GM21381 (cell line): ENCODE measurements around the gene GMEB2.
"Not testable (repeated sequence)": the region's sequence is repeated elsewhere in the genome, so short reads cannot be mapped to it uniquely, and the experiment has no call there.

Experiments
- ATAC-seq: cut with Tn5 transposase; IDR thresholded peaks from one replicate; pipeline ENCODE4 v1.9.1; 2021; ENCODE audit warnings: mild to moderate bottlenecking, moderate library complexity; ENCODE audit not compliant: unreplicated experiment

GMEB2 gene

DNA sequence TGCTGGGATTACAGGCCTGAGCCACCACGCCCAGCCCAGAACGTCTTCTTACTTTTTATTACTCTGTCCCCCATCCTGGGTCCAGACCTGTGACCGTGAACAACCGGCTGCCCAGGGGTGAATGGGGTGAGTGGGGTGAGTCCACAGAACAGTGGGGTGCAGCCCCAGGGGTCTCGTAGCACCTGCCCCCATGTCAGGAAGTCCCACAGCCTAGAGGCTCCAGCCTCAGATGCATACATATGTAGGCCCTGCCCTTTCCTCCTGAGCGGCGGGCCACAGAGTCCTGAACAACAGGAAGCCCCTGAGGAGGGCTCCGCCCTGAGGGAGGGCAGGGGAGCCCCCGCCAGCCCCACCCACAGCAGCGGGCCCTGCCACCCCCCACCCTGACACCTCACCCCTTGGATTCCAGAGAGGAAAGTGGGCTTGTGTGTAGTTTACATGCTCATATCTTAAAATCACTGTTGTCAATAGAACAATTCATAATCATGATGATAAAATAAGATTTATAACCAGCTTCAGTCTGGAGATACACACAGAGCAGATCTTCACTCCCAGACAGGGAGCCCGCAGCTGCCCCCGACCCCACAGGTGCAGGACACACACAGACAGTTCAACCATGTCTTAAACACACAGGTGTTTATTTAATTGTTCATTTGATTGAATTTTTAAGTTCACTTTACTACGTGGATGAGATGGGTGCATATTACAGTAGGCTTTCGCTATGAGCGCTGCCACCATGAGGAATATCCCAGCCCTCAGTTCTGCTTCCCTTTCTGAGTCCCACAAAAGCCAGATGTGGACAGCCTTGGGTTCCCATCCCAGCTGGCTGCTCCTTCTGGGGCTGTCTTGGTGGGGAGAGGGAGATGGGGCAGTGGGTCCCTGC lies 12.4 kb upstream of the GMEB2 start:
- no peak for ATAC-seq

DNA sequence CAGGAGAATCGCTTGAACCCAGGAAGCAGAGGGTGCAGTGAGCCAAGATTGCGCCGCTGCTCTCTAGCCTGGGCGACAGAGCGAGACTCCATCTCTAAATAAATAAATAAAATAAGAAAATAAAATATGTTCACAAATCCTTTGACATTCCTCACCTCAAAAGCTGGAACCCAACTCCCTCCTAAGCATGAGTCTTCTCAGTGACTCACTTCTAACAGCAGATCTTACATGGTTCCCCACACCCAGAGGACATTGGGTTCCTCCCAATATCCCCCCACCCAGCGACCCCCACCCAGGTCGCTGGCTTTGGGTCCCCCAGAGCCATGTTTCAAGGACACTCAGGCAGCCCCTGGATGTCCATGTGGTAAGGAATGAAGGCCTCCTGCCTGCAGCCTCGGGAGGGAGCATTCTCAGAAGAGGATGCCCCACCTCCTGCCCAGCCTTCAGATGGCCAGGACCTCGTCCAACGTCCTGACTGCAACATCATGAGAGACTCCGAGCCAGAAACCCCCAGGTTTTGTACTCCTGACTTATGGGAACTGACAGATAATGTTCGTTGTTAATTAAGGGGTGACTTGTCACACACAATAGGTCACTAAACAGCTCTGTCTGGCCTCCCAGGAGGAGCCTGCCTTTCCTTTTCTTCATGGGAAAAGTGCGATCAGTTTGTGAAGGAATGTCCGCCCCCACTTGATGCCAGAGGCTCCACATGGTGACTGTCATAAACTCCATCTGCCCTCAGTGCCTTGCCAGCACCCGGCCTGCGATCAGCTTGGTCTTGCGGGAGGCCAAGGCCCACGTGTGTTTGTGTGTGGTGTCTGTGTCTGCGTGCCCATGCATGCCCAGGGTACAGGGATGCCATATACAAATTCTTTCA lies 10.1 kb upstream of the GMEB2 start:
- no peak for ATAC-seq

GRCh38 chr20:63635431-63636141 lies 8.7 kb upstream of the GMEB2 start:
- peak; percentile 53 for ATAC-seq

DNA sequence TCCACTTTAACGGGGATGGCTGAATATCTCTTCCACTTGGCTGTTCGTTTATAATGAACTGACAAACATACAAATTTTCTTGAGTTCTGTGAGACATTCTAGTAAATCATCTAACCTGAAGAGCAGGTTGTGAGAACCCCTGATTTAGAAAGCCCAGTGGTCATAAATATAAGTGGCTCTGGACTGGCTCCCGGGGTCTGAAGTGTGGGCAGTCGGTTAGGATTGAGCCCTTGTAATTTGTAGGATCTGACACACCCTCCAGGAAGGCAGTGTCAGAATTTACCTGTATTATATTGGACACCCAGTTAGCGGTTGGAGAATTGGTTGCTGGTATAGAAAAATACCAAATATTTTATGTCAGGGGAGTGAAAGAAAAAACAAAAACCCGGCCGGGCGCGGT lies 6.8 kb upstream of the GMEB2 start:
- ATAC-seq, result no peak

DNA sequence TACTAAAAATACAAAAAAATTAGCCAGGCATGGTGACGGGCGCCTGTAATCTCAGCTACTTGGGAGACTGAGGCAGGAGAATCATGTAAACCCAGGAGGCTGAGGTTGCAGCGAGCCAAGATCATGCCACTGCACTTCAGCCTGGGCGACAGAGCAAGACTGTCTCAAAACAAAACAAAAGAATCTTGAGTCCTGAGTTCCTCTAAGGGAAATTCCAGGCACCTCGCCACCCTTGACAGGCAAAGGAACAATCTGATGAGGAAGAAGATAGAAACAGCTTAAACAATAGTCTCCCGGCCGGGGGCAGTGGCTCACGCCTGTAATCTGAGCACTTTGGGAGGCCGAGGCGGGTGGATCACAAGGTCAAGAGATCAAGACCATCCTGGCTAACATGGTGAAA lies 4.5 kb upstream of the GMEB2 start:
- ATAC-seq, result not testable (repeated sequence)

DNA sequence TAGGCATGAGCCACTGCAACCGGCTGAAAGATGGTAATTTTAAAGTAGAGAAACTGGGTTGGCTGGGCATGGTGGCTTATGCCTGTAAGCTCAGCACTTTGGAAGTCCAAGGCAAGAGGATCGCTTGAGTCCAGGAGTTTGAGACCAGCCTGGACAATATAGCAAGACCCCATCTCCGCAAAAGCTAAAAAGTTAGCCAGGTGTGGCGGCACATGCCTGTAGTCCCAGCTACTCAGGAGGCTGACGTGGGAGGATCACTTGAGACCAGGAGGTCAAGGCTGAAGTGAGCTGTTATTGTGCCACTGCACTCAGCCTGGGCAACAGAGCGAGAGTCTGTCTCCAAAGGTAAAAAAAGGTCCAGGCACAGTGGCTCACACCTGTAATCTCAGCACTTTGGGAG lies 4.1 kb upstream of the GMEB2 start:
- ATAC-seq, result not testable (repeated sequence)

- no peak for ATAC-seq
Measured at GRCh38 chr20:63628246-63628975, 1.5 kb upstream of the GMEB2 start.

DNA sequence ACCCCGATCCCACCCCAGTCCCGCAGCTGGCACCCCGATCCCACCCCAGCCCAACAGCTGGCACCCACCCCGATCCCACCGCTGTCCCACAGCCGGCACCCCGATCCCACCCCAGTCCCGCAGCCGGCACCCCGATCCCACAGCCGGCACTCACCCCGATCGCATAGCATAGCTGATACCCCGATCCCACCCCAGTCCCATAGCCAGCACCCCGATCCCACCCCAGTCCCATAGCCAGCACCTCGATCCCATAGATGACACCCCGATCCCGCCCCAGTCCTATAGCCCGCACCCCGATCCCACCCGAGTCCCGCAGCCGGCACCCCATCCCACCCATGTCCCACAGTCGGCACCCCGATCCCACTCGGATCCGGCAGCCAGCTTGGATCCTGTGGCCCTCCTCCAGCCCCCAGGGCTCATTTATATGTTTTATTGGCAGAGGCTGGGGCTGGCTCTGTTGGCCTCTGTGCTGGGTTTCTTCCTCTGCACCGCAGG lies 897 bp upstream of the GMEB2 start:
- ATAC-seq, result no peak

GRCh38 chr20:63627129-63627750 lies 339 bp upstream of the GMEB2 start:
- peak; percentile 67 for ATAC-seq

GRCh38 chr20:63625771-63626423 lies 1.0 kb downstream of the GMEB2 start:
- ATAC-seq, result no peak

GRCh38 chr20:63624486-63624885 lies 2.4 kb downstream of the GMEB2 start:
- no peak for ATAC-seq

GRCh38 chr20:63622732-63623131 lies 4.2 kb downstream of the GMEB2 start:
- ATAC-seq, result no peak

DNA sequence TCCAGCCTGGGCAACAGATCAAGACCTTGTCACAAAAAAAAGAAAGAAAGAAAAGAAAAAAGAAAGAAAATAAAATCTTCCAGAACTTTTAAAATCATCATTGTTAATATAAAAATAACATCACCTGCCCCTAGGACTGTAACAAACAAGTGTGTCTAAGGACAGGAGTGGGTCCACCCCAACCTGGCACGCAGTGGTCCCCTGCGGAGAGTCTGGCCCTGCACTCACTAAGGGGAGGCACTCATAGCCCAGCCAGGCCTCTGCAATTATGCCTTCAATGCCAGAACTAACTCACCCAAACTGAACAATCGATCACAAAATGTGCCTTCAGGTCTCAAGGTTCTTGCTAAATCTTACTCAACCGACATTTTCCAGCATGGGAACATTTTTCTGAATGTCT lies 4.8 kb downstream of the GMEB2 start:
- ATAC-seq, result no peak

GRCh38 chr20:63620991-63621390 lies 5.9 kb downstream of the GMEB2 start:
- ATAC-seq, result no peak

- no peak for ATAC-seq
Measured at GRCh38 chr20:63619505-63619904, 7.4 kb downstream of the GMEB2 start.

DNA sequence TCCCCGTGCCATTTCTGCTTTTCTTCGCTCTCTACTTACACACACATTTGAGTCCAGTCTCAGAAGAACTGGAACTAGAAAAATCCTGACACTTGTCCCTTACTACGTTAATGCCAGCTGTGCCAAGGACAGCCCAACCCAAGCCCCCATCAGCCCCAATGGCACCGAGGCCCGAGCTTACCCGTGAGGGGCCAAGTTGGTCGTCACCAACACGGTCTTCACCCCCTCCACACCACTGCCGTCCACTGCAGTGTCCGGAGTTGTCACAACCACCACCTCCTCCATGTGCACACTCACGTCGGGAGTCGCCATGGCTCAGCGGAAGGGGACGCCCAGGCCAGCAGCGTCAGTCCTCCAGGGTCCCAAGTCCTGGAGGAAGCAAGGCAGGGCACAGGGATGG lies 7.8 kb downstream of the GMEB2 start:
- no peak for ATAC-seq

- ATAC-seq, result no peak
Measured at GRCh38 chr20:63618291-63618980, 8.5 kb downstream of the GMEB2 start.

DNA sequence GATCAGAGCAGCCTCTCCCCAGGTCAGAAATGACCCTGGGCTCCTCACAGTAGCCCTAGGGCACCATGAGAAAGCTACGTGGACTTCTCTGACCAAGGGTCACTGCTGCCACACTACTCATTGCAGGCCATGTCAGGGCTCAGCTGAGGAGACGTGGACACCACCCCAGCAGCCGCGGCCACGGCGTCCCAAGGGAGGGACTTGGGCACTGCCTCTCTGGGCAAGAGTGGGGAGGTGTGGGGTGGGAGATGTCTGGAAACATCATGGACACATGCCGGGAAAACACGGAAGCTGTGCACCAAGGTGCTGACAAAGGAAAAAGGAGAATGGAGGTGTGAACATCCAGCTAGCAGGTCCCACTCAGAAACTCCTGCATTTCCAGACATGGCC lies 9.0 kb downstream of the GMEB2 start:
- ATAC-seq, result no peak
